ENCODE measurements around the gene MLX.

MLX gene

DNA sequence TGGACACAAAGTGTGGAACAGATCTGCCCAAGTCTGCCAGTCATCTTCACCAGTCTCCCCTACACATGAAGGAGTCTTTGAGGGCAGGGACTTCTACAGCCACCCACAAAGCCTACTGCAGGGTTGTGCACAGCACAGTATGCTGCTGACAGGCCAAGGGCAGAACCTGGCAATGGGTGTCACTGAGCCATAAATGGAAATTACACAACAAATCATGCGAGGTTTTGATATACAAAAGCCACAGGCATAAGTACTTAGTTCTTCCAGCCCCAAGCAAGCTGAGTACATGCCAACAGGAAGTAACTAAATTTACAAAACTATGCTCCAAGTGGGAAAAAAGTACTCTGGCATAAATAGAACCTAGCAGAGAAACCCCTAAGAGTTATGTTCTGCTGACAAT is 18.5 kb downstream of the MLX start:
- TF ChIP-seq EZH2phosphoT487 (IDR thresholded peaks at IDR 0.05; ENCODE audit: borderline replicate concordance), result no peak
- TF ChIP-seq, protein P1, sequence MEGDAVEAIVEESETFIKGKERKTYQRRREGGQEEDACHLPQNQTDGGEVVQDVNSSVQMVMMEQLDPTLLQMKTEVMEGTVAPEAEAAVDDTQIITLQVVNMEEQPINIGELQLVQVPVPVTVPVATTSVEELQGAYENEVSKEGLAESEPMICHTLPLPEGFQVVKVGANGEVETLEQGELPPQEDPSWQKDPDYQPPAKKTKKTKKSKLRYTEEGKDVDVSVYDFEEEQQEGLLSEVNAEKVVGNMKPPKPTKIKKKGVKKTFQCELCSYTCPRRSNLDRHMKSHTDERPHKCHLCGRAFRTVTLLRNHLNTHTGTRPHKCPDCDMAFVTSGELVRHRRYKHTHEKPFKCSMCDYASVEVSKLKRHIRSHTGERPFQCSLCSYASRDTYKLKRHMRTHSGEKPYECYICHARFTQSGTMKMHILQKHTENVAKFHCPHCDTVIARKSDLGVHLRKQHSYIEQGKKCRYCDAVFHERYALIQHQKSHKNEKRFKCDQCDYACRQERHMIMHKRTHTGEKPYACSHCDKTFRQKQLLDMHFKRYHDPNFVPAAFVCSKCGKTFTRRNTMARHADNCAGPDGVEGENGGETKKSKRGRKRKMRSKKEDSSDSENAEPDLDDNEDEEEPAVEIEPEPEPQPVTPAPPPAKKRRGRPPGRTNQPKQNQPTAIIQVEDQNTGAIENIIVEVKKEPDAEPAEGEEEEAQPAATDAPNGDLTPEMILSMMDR (conservative IDR thresholded peaks at IDR 0.05; ENCODE audit: low read length), result no peak

GRCh38 chr17:42586514-42587230 is 19.8 kb downstream of the MLX start:
- peaks cover 71% of the 10 kb centered on the region; the same call in 1 of the 2 replicates for H3K36me3 ChIP-seq (ENCODE audit: insufficient read depth, low read length)
- H3K9me2 ChIP-seq (replicated peaks; ENCODE audit: low read depth, low read length), result no peaks in the 10 kb centered on the region
- no peaks in the 10 kb centered on the region for H3K79me2 ChIP-seq (ENCODE audit: insufficient read depth, low read length)
- TF ChIP-seq, protein P1 (conservative IDR thresholded peaks at IDR 0.05; ENCODE audit: low read length), result no peak
- TF ChIP-seq EZH2phosphoT487 (IDR thresholded peaks at IDR 0.05; ENCODE audit: borderline replicate concordance), result no peak
- no peaks in the 10 kb centered on the region for H3K27me3 ChIP-seq (ENCODE audit: insufficient read depth, low read length, poor library complexity, severe bottlenecking)
- no peak overlapping the region for H3K4me2 ChIP-seq (ENCODE audit: low read depth, low read length, poor library complexity, severe bottlenecking)
- H4K20me1 ChIP-seq (ENCODE audit: insufficient read depth, low read length, poor library complexity, severe bottlenecking), result no peaks in the 10 kb centered on the region
- no peak overlapping the region for H2AFZ ChIP-seq (ENCODE audit: low read length)
- H3F3A ChIP-seq (ENCODE audit: low read depth), result no peaks in the 10 kb centered on the region
- H3K9ac ChIP-seq (ENCODE audit: low read depth, low read length, poor library complexity, severe bottlenecking), result no peak overlapping the region
- H3K4me1 ChIP-seq (ENCODE audit: insufficient read depth, low read length, poor library complexity, severe bottlenecking), result no peaks in the 10 kb centered on the region
- H3K9me3 ChIP-seq (ENCODE audit: insufficient read depth, low read depth, low read length), result no peaks in the 10 kb centered on the region
- H3K4me3 ChIP-seq (ENCODE audit: low read length, poor library complexity, severe bottlenecking), result no peak overlapping the region

More for the DNA sequence above, 18.5 kb downstream of the MLX start:
- no peaks in the 10 kb centered on the region for H3K4me1 ChIP-seq (ENCODE audit: insufficient read depth, low read length, poor library complexity, severe bottlenecking)
- no peak overlapping the region for H3K4me2 ChIP-seq (ENCODE audit: low read depth, low read length, poor library complexity, severe bottlenecking)
- H3K9me3 ChIP-seq (ENCODE audit: insufficient read depth, low read depth, low read length), result no peaks in the 10 kb centered on the region
- H3F3A ChIP-seq (ENCODE audit: low read depth), result no peaks in the 10 kb centered on the region
- H2AFZ ChIP-seq (ENCODE audit: low read length), result no peak overlapping the region
- no peaks in the 10 kb centered on the region for H4K20me1 ChIP-seq (ENCODE audit: insufficient read depth, low read length, poor library complexity, severe bottlenecking)
- no peaks in the 10 kb centered on the region for H3K9me2 ChIP-seq (replicated peaks; ENCODE audit: low read depth, low read length)
- H3K27me3 ChIP-seq (ENCODE audit: insufficient read depth, low read length, poor library complexity, severe bottlenecking), result no peaks in the 10 kb centered on the region
- no peak overlapping the region for H3K9ac ChIP-seq (ENCODE audit: low read depth, low read length, poor library complexity, severe bottlenecking)
- H3K79me2 ChIP-seq (ENCODE audit: insufficient read depth, low read length), result no peaks in the 10 kb centered on the region
- peaks cover 74% of the 10 kb centered on the region; the same call in 1 of the 2 replicates for H3K36me3 ChIP-seq (ENCODE audit: insufficient read depth, low read length)
- H3K4me3 ChIP-seq (ENCODE audit: low read length, poor library complexity, severe bottlenecking), result no peak overlapping the region

GRCh38 chr17:42590886-42591285 is 24.0 kb downstream of the MLX start:
- no peaks in the 10 kb centered on the region for H3K79me2 ChIP-seq (ENCODE audit: insufficient read depth, low read length)
- no peak overlapping the region for H2AFZ ChIP-seq (ENCODE audit: low read length)
- no peak overlapping the region for H3K4me3 ChIP-seq (ENCODE audit: low read length, poor library complexity, severe bottlenecking)
- H3K9me3 ChIP-seq (ENCODE audit: insufficient read depth, low read depth, low read length), result no peaks in the 10 kb centered on the region
- H3K27me3 ChIP-seq (ENCODE audit: insufficient read depth, low read length, poor library complexity, severe bottlenecking), result no peaks in the 10 kb centered on the region
- H3K9me2 ChIP-seq (replicated peaks; ENCODE audit: low read depth, low read length), result no peaks in the 10 kb centered on the region
- no peak overlapping the region for H3K4me2 ChIP-seq (ENCODE audit: low read depth, low read length, poor library complexity, severe bottlenecking)
- H3K4me1 ChIP-seq (ENCODE audit: insufficient read depth, low read length, poor library complexity, severe bottlenecking), result no peaks in the 10 kb centered on the region
- TF ChIP-seq EZH2phosphoT487 (IDR thresholded peaks at IDR 0.05; ENCODE audit: borderline replicate concordance), result no peak
- TF ChIP-seq, protein P1 (conservative IDR thresholded peaks at IDR 0.05; ENCODE audit: low read length), result no peak
- H4K20me1 ChIP-seq (ENCODE audit: insufficient read depth, low read length, poor library complexity, severe bottlenecking), result no peaks in the 10 kb centered on the region
- peaks cover 30% of the 10 kb centered on the region; the same call in 1 of the 2 replicates for H3K36me3 ChIP-seq (ENCODE audit: insufficient read depth, low read length)
- no peaks in the 10 kb centered on the region for H3F3A ChIP-seq (ENCODE audit: low read depth)
- H3K9ac ChIP-seq (ENCODE audit: low read depth, low read length, poor library complexity, severe bottlenecking), result no peak overlapping the region
